ENCODE results near the gene GLI3. TPM values are rescaled to one million over a fixed set of nuclear protein-coding genes. Genes with fewer than 3 reads are reported as not detected.

Gene GLI3
- total RNA-seq, 1 donor from 2014 or later = 27.7 TPM

GRCh38 chr7:41942468-41943093, 294.4 kb downstream of the GLI3 start:
- DNase-seq (ENCODE audit: low read depth) (no peak), FAIRE-seq (peak; percentile 5)
- H3K36me3 Mint-ChIP-seq (ENCODE audit: low read depth, unreplicated experiment) = no peaks in the 10 kb centered on the region
- Histone ChIP-seq H3K9me3 (ENCODE audit: insufficient read depth, low read depth, low read length) (no peaks in the 10 kb centered on the region), H3K9ac (ENCODE audit: low read length) (peak overlapping the region; percentile 69), H3K36me3 (ENCODE audit: insufficient read depth, low read length) (no peaks in the 10 kb centered on the region), H2AFZ (ENCODE audit: low read depth, low read length) (peak overlapping the region; percentile 59), H3K4me2 (ENCODE audit: low read length) (peak overlapping the region; percentile 83), H3K27ac (ENCODE audit: low read depth, low read length) (peak overlapping the region; percentile 11), H4K20me1 (ENCODE audit: insufficient read depth, low read length) (no peaks in the 10 kb centered on the region), H3K79me2 (ENCODE audit: insufficient read depth, low read length) (no peaks in the 10 kb centered on the region), H3K4me1 (ENCODE audit: insufficient read depth, low read length) (peaks cover 10% of the 10 kb centered on the region), H3K27me3 (ENCODE audit: insufficient read depth, low read length) (no peaks in the 10 kb centered on the region), H3K4me3 (ENCODE audit: insufficient read depth, low read depth, low read length) (peak overlapping the region; percentile 53)
- no peak for TF ChIP-seq CTCF (IDR thresholded peaks at IDR 0.05; ENCODE audit: insufficient read depth, low read depth, low read length)
- TF ChIP-seq EZH2 (IDR thresholded peaks at IDR 0.05; ENCODE audit: insufficient read depth, low read length) = no peak
- H3K4me3 Mint-ChIP-seq (ENCODE audit: unreplicated experiment) = peak overlapping the region; percentile 74
- H3K9me3 Mint-ChIP-seq (ENCODE audit: unreplicated experiment) = peaks cover 6% of the 10 kb centered on the region
- peak overlapping the region; percentile 78 for H3K27ac Mint-ChIP-seq (ENCODE audit: unreplicated experiment)
- H3K27me3 Mint-ChIP-seq (ENCODE audit: low read depth, unreplicated experiment) = peaks cover 14% of the 10 kb centered on the region
- H3K4me1 Mint-ChIP-seq (ENCODE audit: low read depth, unreplicated experiment) = peaks cover 3% of the 10 kb centered on the region

DNA sequence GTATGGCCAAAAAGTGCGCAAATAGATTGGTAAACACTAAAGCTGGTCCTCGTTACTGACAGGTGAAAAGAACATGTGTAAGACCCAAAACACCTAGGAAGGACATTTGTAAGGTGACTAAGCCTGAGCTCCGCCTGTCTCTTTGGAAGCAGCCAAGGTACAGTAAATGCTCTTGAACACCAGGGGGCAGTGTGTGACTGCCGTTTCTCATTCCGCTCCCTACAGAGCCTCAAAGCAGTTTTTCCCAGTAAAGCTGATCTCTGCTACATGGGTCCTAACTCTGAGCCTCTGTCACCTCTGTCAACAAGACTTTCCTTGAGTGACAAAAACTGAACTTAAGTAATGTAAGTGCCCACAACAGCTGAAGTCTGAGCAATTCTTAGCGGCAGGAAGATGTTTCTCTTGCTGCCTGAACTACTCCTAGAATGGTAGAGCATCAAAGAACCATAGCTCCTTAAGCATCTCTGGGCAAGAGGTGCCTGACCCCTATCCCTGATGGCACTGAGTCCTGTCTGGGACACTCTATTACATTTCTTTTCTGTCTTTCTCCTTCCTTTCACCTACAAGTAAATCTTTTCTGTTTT, 296.2 kb downstream of the GLI3 start:
- no peak overlapping the region for H3K27ac ChIP-seq (ENCODE audit: low read depth, low read length)
- FAIRE-seq (peak; percentile 89), DNase-seq (ENCODE audit: low read depth) (peak; percentile 47)
- H3K9ac ChIP-seq (ENCODE audit: low read length) = no peak overlapping the region
- H3K4me3 ChIP-seq (ENCODE audit: insufficient read depth, low read depth, low read length) = no peak overlapping the region
- H3K27me3 ChIP-seq (ENCODE audit: insufficient read depth, low read length) = no peaks in the 10 kb centered on the region
- peaks cover 10% of the 10 kb centered on the region for H3K4me1 ChIP-seq (ENCODE audit: insufficient read depth, low read length)
- no peaks in the 10 kb centered on the region for H4K20me1 ChIP-seq (ENCODE audit: insufficient read depth, low read length)
- H3K79me2 ChIP-seq (ENCODE audit: insufficient read depth, low read length) = no peaks in the 10 kb centered on the region
- Mint-ChIP-seq H3K27ac (ENCODE audit: unreplicated experiment) (no peak overlapping the region), H3K9me3 (ENCODE audit: unreplicated experiment) (peaks cover 6% of the 10 kb centered on the region), H3K36me3 (ENCODE audit: low read depth, unreplicated experiment) (no peaks in the 10 kb centered on the region), H3K27me3 (ENCODE audit: low read depth, unreplicated experiment) (peaks cover 10% of the 10 kb centered on the region), H3K4me3 (ENCODE audit: unreplicated experiment) (no peak overlapping the region), H3K4me1 (ENCODE audit: low read depth, unreplicated experiment) (peaks cover 3% of the 10 kb centered on the region)
- H3K9me3 ChIP-seq (ENCODE audit: insufficient read depth, low read depth, low read length) = no peaks in the 10 kb centered on the region
- no peaks in the 10 kb centered on the region for H3K36me3 ChIP-seq (ENCODE audit: insufficient read depth, low read length)
- H2AFZ ChIP-seq (ENCODE audit: low read depth, low read length) = no peak overlapping the region
- TF ChIP-seq CTCF (IDR thresholded peaks at IDR 0.05; ENCODE audit: insufficient read depth, low read depth, low read length) = peak; percentile 96
- TF ChIP-seq EZH2 (IDR thresholded peaks at IDR 0.05; ENCODE audit: insufficient read depth, low read length) = no peak
- no peak overlapping the region for H3K4me2 ChIP-seq (ENCODE audit: low read length)

- Histone ChIP-seq H3K27me3 (ENCODE audit: insufficient read depth, low read length) (no peaks in the 10 kb centered on the region), H3K36me3 (ENCODE audit: insufficient read depth, low read length) (no peaks in the 10 kb centered on the region), H3K4me3 (ENCODE audit: insufficient read depth, low read depth, low read length) (no peak overlapping the region), H2AFZ (ENCODE audit: low read depth, low read length) (no peak overlapping the region), H3K79me2 (ENCODE audit: insufficient read depth, low read length) (no peaks in the 10 kb centered on the region), H3K9me3 (ENCODE audit: insufficient read depth, low read depth, low read length) (no peaks in the 10 kb centered on the region), H3K4me2 (ENCODE audit: low read length) (no peak overlapping the region), H3K27ac (ENCODE audit: low read depth, low read length) (no peak overlapping the region), H3K9ac (ENCODE audit: low read length) (no peak overlapping the region), H3K4me1 (ENCODE audit: insufficient read depth, low read length) (peaks cover 10% of the 10 kb centered on the region), H4K20me1 (ENCODE audit: insufficient read depth, low read length) (no peaks in the 10 kb centered on the region)
- Mint-ChIP-seq H3K9me3 (ENCODE audit: unreplicated experiment) (peaks cover 6% of the 10 kb centered on the region), H3K4me1 (ENCODE audit: low read depth, unreplicated experiment) (peaks cover 3% of the 10 kb centered on the region), H3K27me3 (ENCODE audit: low read depth, unreplicated experiment) (peaks cover 9% of the 10 kb centered on the region), H3K36me3 (ENCODE audit: low read depth, unreplicated experiment) (no peaks in the 10 kb centered on the region), H3K27ac (ENCODE audit: unreplicated experiment) (no peak overlapping the region), H3K4me3 (ENCODE audit: unreplicated experiment) (no peak overlapping the region)
- DNase-seq (ENCODE audit: low read depth) (no peak), FAIRE-seq (no peak)
- no peak for TF ChIP-seq EZH2 (IDR thresholded peaks at IDR 0.05; ENCODE audit: insufficient read depth, low read length)
- no peak for TF ChIP-seq CTCF (IDR thresholded peaks at IDR 0.05; ENCODE audit: insufficient read depth, low read depth, low read length)
These were observed 298.6 kb downstream of the GLI3 start for GRCh38 chr7:41938371-41938770.
